Omental fat pad (tissue), 4 donors: ENCODE results near the gene APOD. TPM values are rescaled to one million over a fixed set of nuclear protein-coding genes. Genes with fewer than 3 reads are reported as not detected.
A peak's percentile ranks its signal among the peaks of the same experiment; 100 is the strongest.

Source experiments
- ATAC-seq: fragments of 150-250 bp; one replicate; pipeline ENCODE4 v1.9.1; 2016; ENCODE audit warnings: mild to moderate bottlenecking, moderate library complexity; ENCODE audit not compliant: low FRiP score
- DNase-seq: peaks from one replicate; pipeline ENCODE4 v3.0.0-alpha.2; 2019; ENCODE audit warnings: low spot score
- total RNA-seq, 4 donors: library from RNA; depleted of rRNA; stranded (reverse); fragments of >200 nt; gene quantifications; one replicate each; pipeline ENCODE4 v1.1.0, GENCODE V29; 2016
- TF ChIP-seq, protein P1 (sequence below), 3 donors: fragments of 450-650 bp; IDR thresholded peaks; one replicate each; pipeline ENCODE4 v1.5.1; 2016 to 2017; ENCODE audit warnings: antibody characterized with exemption in 3 of 3, mild to moderate bottlenecking in 3 of 3, moderate library complexity in 2 of 3

APOD gene
- total RNA-seq, 4 donors from 2014 or later, result 340 to 1,610 (median 888) TPM

DNA sequence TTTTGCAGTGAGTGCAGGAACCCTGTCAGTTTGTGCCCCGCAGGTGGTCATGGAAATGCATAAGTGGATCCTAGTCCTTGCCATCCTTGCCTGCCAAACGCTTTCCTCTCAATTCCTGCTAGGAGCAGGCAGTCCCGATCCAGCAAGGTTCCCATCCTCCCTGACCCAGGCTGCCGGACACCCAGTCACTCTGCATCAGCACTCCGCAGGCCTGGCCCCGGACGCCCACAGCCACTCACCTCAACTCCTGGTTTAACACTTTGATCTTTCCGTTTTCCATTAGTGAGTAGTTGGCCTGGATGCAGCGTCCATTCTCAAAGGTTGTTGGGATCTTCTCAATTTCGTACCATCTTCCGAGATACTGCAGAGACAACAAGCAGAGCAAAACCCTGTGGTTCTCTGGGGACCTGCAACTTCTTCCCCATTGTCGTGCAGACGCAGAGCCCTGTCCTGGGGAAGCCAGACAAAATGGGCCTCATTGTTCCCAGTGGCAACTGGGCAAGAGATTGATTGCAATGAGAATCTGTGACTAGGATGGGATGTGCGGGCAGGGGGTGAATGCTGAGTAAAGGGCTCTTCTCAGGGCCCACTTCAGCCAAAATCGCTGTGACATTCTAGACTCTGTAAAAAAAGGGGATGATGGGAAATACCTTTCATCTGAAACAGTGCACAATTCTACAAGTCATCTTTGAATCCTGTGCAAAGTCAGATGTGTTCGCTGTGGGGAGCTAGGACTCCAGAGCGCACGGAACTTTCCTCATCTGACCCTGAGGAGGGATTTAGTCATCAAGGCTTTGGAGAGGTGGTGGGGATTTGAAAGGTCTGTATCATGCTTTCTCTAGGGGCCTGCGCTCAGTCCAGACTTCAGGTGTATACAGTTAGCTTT is 9.9 kb downstream of the APOD start:
- DNase-seq (no peak), ATAC-seq (no peak)
- TF ChIP-seq, protein P1, sequence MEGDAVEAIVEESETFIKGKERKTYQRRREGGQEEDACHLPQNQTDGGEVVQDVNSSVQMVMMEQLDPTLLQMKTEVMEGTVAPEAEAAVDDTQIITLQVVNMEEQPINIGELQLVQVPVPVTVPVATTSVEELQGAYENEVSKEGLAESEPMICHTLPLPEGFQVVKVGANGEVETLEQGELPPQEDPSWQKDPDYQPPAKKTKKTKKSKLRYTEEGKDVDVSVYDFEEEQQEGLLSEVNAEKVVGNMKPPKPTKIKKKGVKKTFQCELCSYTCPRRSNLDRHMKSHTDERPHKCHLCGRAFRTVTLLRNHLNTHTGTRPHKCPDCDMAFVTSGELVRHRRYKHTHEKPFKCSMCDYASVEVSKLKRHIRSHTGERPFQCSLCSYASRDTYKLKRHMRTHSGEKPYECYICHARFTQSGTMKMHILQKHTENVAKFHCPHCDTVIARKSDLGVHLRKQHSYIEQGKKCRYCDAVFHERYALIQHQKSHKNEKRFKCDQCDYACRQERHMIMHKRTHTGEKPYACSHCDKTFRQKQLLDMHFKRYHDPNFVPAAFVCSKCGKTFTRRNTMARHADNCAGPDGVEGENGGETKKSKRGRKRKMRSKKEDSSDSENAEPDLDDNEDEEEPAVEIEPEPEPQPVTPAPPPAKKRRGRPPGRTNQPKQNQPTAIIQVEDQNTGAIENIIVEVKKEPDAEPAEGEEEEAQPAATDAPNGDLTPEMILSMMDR (IDR thresholded peaks at IDR 0.05), result no peak

DNA sequence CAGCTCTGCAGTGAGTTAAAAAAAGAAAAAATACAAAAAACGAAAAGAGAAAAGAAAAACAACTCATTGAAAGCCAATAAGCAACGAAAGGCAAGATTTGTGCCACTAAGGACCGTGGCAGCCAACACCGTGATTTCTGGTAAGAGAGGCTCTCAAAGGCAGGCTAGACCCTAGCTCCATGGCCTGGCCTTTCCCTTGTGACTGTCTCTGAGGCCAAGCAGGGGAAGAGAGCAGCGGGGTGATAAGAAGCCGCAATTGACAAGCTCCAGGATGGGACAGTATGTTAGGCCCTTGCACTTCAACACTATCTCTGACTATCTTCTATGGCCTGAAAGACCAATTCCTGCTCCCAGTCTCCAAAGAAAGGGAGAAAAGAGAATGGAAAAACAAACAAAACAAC is 12.4 kb downstream of the APOD start:
- TF ChIP-seq, protein P1 (IDR thresholded peaks at IDR 0.05), result no peak
- DNase-seq, result no peak
- ATAC-seq, result no peak

DNA sequence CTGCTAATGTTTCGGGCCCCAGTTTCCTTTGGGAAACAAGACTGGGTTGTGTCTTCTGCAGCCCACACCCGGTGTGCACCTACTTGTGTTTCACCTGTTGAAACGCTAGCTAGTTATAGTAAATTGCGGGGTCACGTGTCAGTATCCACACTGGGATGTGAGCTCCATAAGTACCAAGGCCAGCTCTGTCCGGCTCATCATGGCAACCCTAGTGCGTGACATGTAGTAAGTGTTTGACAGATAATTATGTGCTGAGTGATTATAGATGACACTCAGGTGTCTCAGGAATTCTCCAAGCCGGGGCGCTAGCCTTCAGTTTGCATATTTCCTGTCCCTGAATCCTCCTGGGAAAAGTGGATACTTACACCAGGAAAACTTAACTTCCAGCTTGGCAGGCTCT is 12.8 kb downstream of the APOD start:
- DNase-seq (no peak), ATAC-seq (no peak)
- TF ChIP-seq, protein P1 (IDR thresholded peaks at IDR 0.05), result no peak

DNA sequence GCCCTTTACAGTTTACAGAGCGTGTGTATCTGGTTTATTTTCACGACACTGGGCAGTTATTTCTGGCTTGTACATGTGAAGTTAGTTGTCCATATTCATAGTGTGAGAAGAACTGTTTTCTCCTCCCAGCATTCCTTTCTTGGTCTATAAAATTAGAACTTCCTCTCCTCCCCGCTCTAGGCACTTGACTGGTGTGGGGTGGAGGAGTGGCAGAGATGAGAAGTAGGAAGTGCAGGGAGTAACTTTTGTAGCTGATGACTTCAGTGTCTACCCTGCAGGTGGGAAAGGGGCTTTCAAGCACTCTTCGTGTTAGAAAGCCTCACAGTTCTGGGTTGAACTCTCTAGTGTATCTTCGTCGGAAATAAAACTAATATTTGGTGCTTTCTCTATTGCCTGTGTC is 13.4 kb downstream of the APOD start:
- TF ChIP-seq, protein P1 (IDR thresholded peaks at IDR 0.05), result no peak
- ATAC-seq, result no peak
- DNase-seq, result no peak

DNA sequence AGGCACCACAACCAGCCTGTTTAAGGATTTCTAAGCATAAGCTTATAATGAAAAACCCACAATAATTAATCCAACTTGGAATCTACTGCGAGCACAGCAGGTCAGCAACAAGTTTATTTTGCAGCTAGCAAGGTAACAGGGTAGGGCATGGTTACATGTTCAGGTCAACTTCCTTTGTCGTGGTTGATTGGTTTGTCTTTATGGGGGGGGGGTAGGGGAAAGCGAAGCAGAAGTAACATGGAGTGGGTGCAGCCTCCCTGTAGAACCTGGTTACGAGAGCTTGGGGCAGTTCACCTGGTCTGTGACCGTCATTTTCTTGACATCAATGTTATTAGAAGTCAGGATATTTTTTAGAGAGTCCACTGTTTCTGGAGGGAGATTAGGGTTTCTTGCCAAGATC is 15.1 kb downstream of the APOD start:
- TF ChIP-seq, protein P1 (IDR thresholded peaks at IDR 0.05), result no peak
- DNase-seq (no peak), ATAC-seq (no peak)

DNA sequence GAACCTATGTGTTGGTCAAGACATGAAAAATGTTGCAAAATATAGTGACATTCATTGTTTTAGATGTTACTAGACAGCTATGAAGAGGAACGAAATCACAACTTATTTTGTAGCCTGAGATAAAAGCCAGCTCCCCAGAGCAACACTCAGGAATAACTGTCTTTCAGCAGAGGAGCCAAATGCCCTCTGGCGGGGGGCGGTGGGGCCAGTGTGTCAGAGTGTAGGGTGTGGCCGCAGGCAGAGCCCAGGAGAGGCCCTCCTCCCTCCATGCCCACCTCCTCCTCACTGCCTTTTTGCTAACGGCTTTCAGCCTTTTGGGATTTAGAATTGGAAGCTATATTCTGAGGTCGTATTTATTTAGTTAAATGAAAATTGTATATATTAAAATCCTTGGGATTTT is 16.9 kb downstream of the APOD start:
- peak; percentile 66 for ATAC-seq
- TF ChIP-seq, protein P1 (IDR thresholded peaks at IDR 0.05), result no peak
- no peak for DNase-seq

DNA sequence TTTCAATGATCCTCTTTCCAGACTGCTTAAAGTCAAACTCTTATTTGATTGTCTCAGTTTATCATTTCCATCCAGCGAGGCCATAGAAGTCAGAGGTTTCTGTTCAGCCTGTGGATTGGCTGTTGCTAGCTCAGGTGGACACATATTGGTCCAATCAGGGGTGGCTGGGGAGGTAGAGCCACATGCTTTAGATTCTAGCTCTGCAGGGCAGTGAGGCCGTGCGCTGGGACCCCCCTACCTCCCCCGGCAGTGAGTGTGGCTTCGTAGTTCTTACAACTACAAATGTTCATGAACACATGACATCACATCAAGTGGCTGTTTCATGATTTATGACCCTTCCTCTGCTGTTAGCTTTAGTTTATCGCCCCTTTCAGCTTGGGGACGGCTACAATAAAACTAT is 18.0 kb downstream of the APOD start:
- TF ChIP-seq, protein P1 (IDR thresholded peaks at IDR 0.05), result no peak
- ATAC-seq, result no peak
- DNase-seq, result no peak
